Measurements from ENCODE around the gene CEACAM6.

The CEACAM6 gene

GRCh38 chr19:41735071-41735600 lies 20.2 kb upstream of the CEACAM6 start:
- no peaks in the 10 kb centered on the region for H3K36me3 ChIP-seq (ENCODE audit: insufficient read depth, low read length)
- H2AFZ ChIP-seq (ENCODE audit: low read depth, low read length) = no peak overlapping the region
- no peak overlapping the region for H3K27ac ChIP-seq (ENCODE audit: low read length)
- no peak overlapping the region for H3K4me3 ChIP-seq (ENCODE audit: low read depth in 1 of 2, low read length in 2 of 2)
- DNase-seq = no peak
- H3K27me3 ChIP-seq (ENCODE audit: insufficient read depth, low read length, poor library complexity) = peaks cover 3% of the 10 kb centered on the region
- H3K9me3 ChIP-seq (ENCODE audit: insufficient read depth, low read length, severe bottlenecking) = no peaks in the 10 kb centered on the region
- no peaks in the 10 kb centered on the region for H4K20me1 ChIP-seq (ENCODE audit: insufficient read depth, low read length)
- no peak for TF ChIP-seq EZH2 (IDR thresholded peaks at IDR 0.05; ENCODE audit: borderline replicate concordance, low read depth, low read length, severe bottlenecking)
- TF ChIP-seq CTCF (IDR thresholded peaks at IDR 0.05; ENCODE audit: borderline replicate concordance, extremely low read depth, low read length, poor library complexity, severe bottlenecking) = no peak
- no peak overlapping the region for H3K9ac ChIP-seq (ENCODE audit: low read depth, low read length)
- no peak overlapping the region for H3K4me2 ChIP-seq (ENCODE audit: insufficient read depth, low read length)
- H3K4me1 ChIP-seq (ENCODE audit: insufficient read depth, low read length) = no peaks in the 10 kb centered on the region
- H3K79me2 ChIP-seq (ENCODE audit: insufficient read depth, low read length) = no peaks in the 10 kb centered on the region
- no peak for ATAC-seq (ENCODE audit: insufficient read depth, low read depth)

- peaks cover 4% of the 10 kb centered on the region for H3K27me3 ChIP-seq (ENCODE audit: insufficient read depth, low read length, poor library complexity)
- H3K9me3 ChIP-seq (ENCODE audit: insufficient read depth, low read length, severe bottlenecking) = no peaks in the 10 kb centered on the region
- H3K79me2 ChIP-seq (ENCODE audit: insufficient read depth, low read length) = no peaks in the 10 kb centered on the region
- H3K27ac ChIP-seq (ENCODE audit: low read length) = no peak overlapping the region
- DNase-seq = no peak
- no peak overlapping the region for H3K4me3 ChIP-seq (ENCODE audit: low read depth in 1 of 2, low read length in 2 of 2)
- no peaks in the 10 kb centered on the region for H3K4me1 ChIP-seq (ENCODE audit: insufficient read depth, low read length)
- H3K4me2 ChIP-seq (ENCODE audit: insufficient read depth, low read length) = no peak overlapping the region
- H3K36me3 ChIP-seq (ENCODE audit: insufficient read depth, low read length) = no peaks in the 10 kb centered on the region
- ATAC-seq (ENCODE audit: insufficient read depth, low read depth) = no peak
- no peak overlapping the region for H3K9ac ChIP-seq (ENCODE audit: low read depth, low read length)
- H4K20me1 ChIP-seq (ENCODE audit: insufficient read depth, low read length) = no peaks in the 10 kb centered on the region
- no peak for TF ChIP-seq EZH2 (IDR thresholded peaks at IDR 0.05; ENCODE audit: borderline replicate concordance, low read depth, low read length, severe bottlenecking)
- TF ChIP-seq CTCF (IDR thresholded peaks at IDR 0.05; ENCODE audit: borderline replicate concordance, extremely low read depth, low read length, poor library complexity, severe bottlenecking) = no peak
- no peak overlapping the region for H2AFZ ChIP-seq (ENCODE audit: low read depth, low read length)
These were observed 16.0 kb upstream of the CEACAM6 start for GRCh38 chr19:41739361-41739760.

GRCh38 chr19:41740415-41741243 lies 14.7 kb upstream of the CEACAM6 start:
- DNase-seq = no peak
- Histone ChIP-seq H3K9ac (ENCODE audit: low read depth, low read length) (no peak overlapping the region), H3K4me2 (ENCODE audit: insufficient read depth, low read length) (no peak overlapping the region), H3K36me3 (ENCODE audit: insufficient read depth, low read length) (no peaks in the 10 kb centered on the region), H3K27ac (ENCODE audit: low read length) (no peak overlapping the region), H3K4me3 (ENCODE audit: low read depth in 1 of 2, low read length in 2 of 2) (no peak overlapping the region), H3K4me1 (ENCODE audit: insufficient read depth, low read length) (no peaks in the 10 kb centered on the region), H3K27me3 (ENCODE audit: insufficient read depth, low read length, poor library complexity) (peaks cover 11% of the 10 kb centered on the region), H3K79me2 (ENCODE audit: insufficient read depth, low read length) (no peaks in the 10 kb centered on the region), H2AFZ (ENCODE audit: low read depth, low read length) (no peak overlapping the region), H3K9me3 (ENCODE audit: insufficient read depth, low read length, severe bottlenecking) (no peaks in the 10 kb centered on the region), H4K20me1 (ENCODE audit: insufficient read depth, low read length) (no peaks in the 10 kb centered on the region)
- ATAC-seq (ENCODE audit: insufficient read depth, low read depth) = no peak
- TF ChIP-seq EZH2 (IDR thresholded peaks at IDR 0.05; ENCODE audit: borderline replicate concordance, low read depth, low read length, severe bottlenecking) = no peak

GRCh38 chr19:41741244-41741554 lies 14.1 kb upstream of the CEACAM6 start:
- H3K9me3 ChIP-seq (ENCODE audit: insufficient read depth, low read length, severe bottlenecking) = no peaks in the 10 kb centered on the region
- no peaks in the 10 kb centered on the region for H3K79me2 ChIP-seq (ENCODE audit: insufficient read depth, low read length)
- no peak overlapping the region for H3K4me2 ChIP-seq (ENCODE audit: insufficient read depth, low read length)
- DNase-seq = no peak
- H3K27me3 ChIP-seq (ENCODE audit: insufficient read depth, low read length, poor library complexity) = peaks cover 11% of the 10 kb centered on the region
- H2AFZ ChIP-seq (ENCODE audit: low read depth, low read length) = no peak overlapping the region
- no peak for ATAC-seq (ENCODE audit: insufficient read depth, low read depth)
- no peaks in the 10 kb centered on the region for H3K4me1 ChIP-seq (ENCODE audit: insufficient read depth, low read length)
- no peak overlapping the region for H3K9ac ChIP-seq (ENCODE audit: low read depth, low read length)
- H3K27ac ChIP-seq (ENCODE audit: low read length) = no peak overlapping the region
- H3K36me3 ChIP-seq (ENCODE audit: insufficient read depth, low read length) = no peaks in the 10 kb centered on the region
- no peaks in the 10 kb centered on the region for H4K20me1 ChIP-seq (ENCODE audit: insufficient read depth, low read length)
- no peak overlapping the region for H3K4me3 ChIP-seq (ENCODE audit: low read depth in 1 of 2, low read length in 2 of 2)
- TF ChIP-seq CTCF (IDR thresholded peaks at IDR 0.05; ENCODE audit: borderline replicate concordance, extremely low read depth, low read length, poor library complexity, severe bottlenecking) (no peak), EZH2 (IDR thresholded peaks at IDR 0.05; ENCODE audit: borderline replicate concordance, low read depth, low read length, severe bottlenecking) (no peak)

Measured in DND-41 (cell line).